ENCODE data around the gene ICAM4. TPM values are rescaled to one million over a fixed set of nuclear protein-coding genes. Genes with fewer than 3 reads are reported as not detected.
A peak's percentile ranks its signal among the peaks of the same experiment; 100 is the strongest.

Gene ICAM4
- total RNA-seq, 3 donors from 2014 or later (not counting 1 experiment from before 2014, with no cell fraction given) = 1.3 to 3.6 (median 3.0) TPM

DNA sequence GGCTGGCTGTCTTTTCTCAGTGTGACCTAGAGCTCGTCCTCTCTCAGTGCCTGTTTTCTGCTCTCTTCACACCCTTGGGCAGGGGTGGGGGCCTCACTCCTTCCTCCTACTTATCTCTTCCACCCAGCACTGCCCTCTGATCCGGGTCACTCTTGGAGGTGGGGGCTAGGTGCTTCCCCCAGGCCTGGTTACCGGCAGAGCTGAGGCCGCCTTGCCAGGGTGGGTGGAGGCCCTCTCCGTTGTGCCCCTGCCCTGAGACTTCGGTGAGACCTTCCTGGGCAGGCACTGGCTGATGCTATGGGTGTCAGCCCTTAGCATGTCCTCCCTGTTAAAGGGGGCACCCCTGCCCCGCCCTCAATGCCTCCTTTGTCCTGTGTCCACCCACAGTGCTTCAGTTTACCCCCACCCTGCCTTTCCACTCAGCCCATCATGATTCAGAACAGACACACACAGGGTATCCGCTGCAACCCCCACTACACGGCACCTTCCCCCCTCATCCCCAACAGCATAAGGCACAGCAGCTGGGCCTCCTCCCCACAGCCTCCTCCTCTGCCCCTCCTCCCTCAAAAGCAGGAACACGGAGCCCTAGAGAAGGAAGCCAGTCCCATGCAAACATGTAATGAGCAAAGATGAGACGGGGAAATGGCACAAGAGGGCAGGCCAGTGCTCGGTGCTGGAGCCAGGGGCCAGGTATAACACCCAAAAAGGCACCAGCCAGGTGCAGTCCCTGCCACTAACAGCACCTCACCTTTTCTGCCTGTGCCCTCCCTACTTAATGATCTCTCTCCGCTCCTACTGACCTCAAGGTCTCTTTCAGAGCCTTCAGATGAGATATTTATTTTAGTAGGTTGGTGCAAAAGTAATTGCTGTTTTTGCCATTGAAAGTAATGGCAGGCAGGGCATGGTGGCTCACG, 13.0 kb downstream of the ICAM4 start:
- no peaks in the 10 kb centered on the region for H3K9me3 Mint-ChIP-seq
- no peaks in the 10 kb centered on the region for H3K27me3 Mint-ChIP-seq (ENCODE audit: low read depth in 2 of 2)
- H3K9me3 ChIP-seq (ENCODE audit: control insufficient read depth, insufficient read depth, low read length) = no peaks in the 10 kb centered on the region
- H3K27ac ChIP-seq (ENCODE audit: low read length) = no peak overlapping the region
- H3K36me3 Mint-ChIP-seq = no peaks in the 10 kb centered on the region
- no peak overlapping the region for H3K4me3 Mint-ChIP-seq
- intact Hi-C loops (cut with micrococcal nuclease) = no loop called here
- no peak for ATAC-seq
- H3K4me1 Mint-ChIP-seq = peaks cover 7 to 16% of the 10 kb centered on the region in 2 donors
- H3K36me3 ChIP-seq (ENCODE audit: control insufficient read depth, insufficient read depth, low read length) = no peaks in the 10 kb centered on the region
- H3K27ac Mint-ChIP-seq = no peak overlapping the region
- peaks cover 1% of the 10 kb centered on the region for H3K27me3 ChIP-seq (ENCODE audit: control insufficient read depth, insufficient read depth, low read length)
- 32% methylated on average over 13 of the region's 14 CpGs for WGBS (ENCODE audit: insufficient coverage)
- peaks cover 17% of the 10 kb centered on the region for H3K4me1 ChIP-seq (ENCODE audit: control insufficient read depth, insufficient read depth, low read length)
- peak in 1 of 2 donors; percentile 3 for DNase-seq
- no peak overlapping the region for H3K4me3 ChIP-seq (ENCODE audit: low read length)
- TF ChIP-seq, protein P1, sequence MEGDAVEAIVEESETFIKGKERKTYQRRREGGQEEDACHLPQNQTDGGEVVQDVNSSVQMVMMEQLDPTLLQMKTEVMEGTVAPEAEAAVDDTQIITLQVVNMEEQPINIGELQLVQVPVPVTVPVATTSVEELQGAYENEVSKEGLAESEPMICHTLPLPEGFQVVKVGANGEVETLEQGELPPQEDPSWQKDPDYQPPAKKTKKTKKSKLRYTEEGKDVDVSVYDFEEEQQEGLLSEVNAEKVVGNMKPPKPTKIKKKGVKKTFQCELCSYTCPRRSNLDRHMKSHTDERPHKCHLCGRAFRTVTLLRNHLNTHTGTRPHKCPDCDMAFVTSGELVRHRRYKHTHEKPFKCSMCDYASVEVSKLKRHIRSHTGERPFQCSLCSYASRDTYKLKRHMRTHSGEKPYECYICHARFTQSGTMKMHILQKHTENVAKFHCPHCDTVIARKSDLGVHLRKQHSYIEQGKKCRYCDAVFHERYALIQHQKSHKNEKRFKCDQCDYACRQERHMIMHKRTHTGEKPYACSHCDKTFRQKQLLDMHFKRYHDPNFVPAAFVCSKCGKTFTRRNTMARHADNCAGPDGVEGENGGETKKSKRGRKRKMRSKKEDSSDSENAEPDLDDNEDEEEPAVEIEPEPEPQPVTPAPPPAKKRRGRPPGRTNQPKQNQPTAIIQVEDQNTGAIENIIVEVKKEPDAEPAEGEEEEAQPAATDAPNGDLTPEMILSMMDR (IDR thresholded peaks at IDR 0.05) = no peak

DNA sequence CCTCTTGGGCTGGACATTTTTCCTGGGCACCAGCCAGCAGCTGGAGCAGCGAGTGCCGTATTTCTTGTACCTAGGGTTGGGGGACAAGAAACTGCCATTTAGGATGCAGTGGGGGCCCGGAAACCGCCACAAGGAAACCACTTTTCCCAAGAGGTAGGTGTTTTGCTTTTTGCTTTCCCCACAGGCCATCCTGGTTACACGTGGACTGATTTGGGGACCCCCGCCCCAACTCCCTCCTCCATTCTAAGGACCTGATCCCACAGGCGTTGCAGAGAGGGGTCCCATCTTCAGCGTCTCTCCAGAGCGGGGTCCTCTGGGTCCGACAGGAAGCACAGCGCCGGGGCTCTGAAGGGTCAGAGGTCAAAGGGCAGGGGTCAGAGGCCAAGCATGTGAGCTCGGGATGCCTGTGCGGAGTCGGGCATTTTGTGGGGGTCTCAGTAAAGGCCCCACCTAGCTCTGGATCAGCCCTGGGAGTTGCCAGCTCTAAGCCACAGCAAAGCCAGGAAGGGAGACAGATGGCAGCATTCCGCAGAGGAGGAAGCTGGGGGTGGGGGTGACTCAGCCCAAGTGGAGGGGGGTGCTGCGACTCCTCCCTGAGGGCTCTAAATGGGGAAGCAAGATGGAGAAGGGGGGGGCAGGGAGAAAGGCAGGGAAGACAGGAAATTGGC, 18.5 kb downstream of the ICAM4 start:
- no peaks in the 10 kb centered on the region for H3K27me3 ChIP-seq (ENCODE audit: control insufficient read depth, insufficient read depth, low read length)
- no peaks in the 10 kb centered on the region for H3K36me3 Mint-ChIP-seq
- intact Hi-C loops (cut with micrococcal nuclease) = no loop called here
- no peaks in the 10 kb centered on the region for H3K4me1 Mint-ChIP-seq
- no peaks in the 10 kb centered on the region for H3K9me3 Mint-ChIP-seq
- H3K9me3 ChIP-seq (ENCODE audit: control insufficient read depth, insufficient read depth, low read length) = no peaks in the 10 kb centered on the region
- no peak for ATAC-seq
- no peak overlapping the region for H3K4me3 Mint-ChIP-seq
- TF ChIP-seq, protein P1 (IDR thresholded peaks at IDR 0.05) = no peak
- H3K36me3 ChIP-seq (ENCODE audit: control insufficient read depth, insufficient read depth, low read length) = no peaks in the 10 kb centered on the region
- DNase-seq = peak in 1 of 2 donors; percentile 4
- no peak overlapping the region for H3K4me3 ChIP-seq (ENCODE audit: low read length)
- no peak overlapping the region for H3K27ac ChIP-seq (ENCODE audit: low read length)
- no peak overlapping the region for H3K27ac Mint-ChIP-seq
- H3K27me3 Mint-ChIP-seq (ENCODE audit: low read depth in 2 of 2) = no peaks in the 10 kb centered on the region
- H3K4me1 ChIP-seq (ENCODE audit: control insufficient read depth, insufficient read depth, low read length) = peaks cover 10% of the 10 kb centered on the region
- 53% methylated on average over 17 of the region's 17 CpGs for WGBS (ENCODE audit: insufficient coverage)

DNA sequence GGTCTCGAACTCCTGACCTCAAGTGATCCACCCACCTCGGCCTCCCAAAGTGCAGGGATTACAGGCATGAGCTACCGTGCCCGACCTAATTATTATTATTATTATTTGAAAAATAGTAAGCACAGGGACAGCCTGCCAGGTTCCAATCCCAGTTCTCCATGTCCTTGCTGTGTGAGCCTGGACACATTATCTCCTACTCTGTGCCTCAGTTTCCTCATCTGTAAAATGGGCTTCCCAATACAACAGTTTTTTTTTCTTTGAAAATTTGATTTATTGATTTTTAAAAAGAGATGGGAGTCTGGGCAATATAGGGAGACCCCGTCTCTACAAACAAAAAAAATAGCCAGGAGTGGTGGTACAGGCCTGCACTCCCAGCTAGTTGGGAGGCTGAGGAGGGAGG, 19.6 kb downstream of the ICAM4 start:
- Histone ChIP-seq H3K27me3 (ENCODE audit: control insufficient read depth, insufficient read depth, low read length) (no peaks in the 10 kb centered on the region), H3K9me3 (ENCODE audit: control insufficient read depth, insufficient read depth, low read length) (no peaks in the 10 kb centered on the region), H3K27ac (ENCODE audit: low read length) (no peak overlapping the region), H3K4me1 (ENCODE audit: control insufficient read depth, insufficient read depth, low read length) (peaks cover 10% of the 10 kb centered on the region), H3K36me3 (ENCODE audit: control insufficient read depth, insufficient read depth, low read length) (no peaks in the 10 kb centered on the region), H3K4me3 (ENCODE audit: low read length) (no peak overlapping the region)
- H3K4me1 Mint-ChIP-seq = no peaks in the 10 kb centered on the region
- no peaks in the 10 kb centered on the region for H3K9me3 Mint-ChIP-seq
- ATAC-seq (no peak), DNase-seq (no peak)
- H3K27me3 Mint-ChIP-seq (ENCODE audit: low read depth in 2 of 2) = no peaks in the 10 kb centered on the region
- no peak overlapping the region for H3K4me3 Mint-ChIP-seq
- TF ChIP-seq, protein P1 (IDR thresholded peaks at IDR 0.05) = no peak
- no peak overlapping the region for H3K27ac Mint-ChIP-seq
- no CpG with 5 or more reads among the region's 5 CpGs for WGBS (ENCODE audit: insufficient coverage)
- intact Hi-C loops (cut with micrococcal nuclease) = no loop called here
- no peaks in the 10 kb centered on the region for H3K36me3 Mint-ChIP-seq

Data from natural killer cell (primary cell).